GM12878 (cell line): Measurements from ENCODE around the gene PRKAR1A.

ENCODE experiments used
- NFXL1 ChIP-seq: fragments of 450-650 bp; IDR thresholded peaks from 2 replicates; pipeline ENCODE4 v1.6.1; 2017; ENCODE audit warnings: antibody characterized with exemption, mild to moderate bottlenecking, borderline replicate concordance
- TF ChIP-seq, protein P1 (sequence below), 3 experiments: IDR thresholded peaks in 2 of 3; conservative IDR thresholded peaks in 1 of 3; 2 replicates each; pipeline ENCODE4 v1.5.1; 2011; ENCODE audit warnings: low read depth in 3 of 3, low read length in 3 of 3, mild to moderate bottlenecking in 3 of 3, control low read depth in 2 of 3, moderate library complexity in 2 of 3, inconsistent platforms in 1 of 3, mixed read lengths in 1 of 3; ENCODE audit not compliant: control insufficient read depth in 2 of 3, insufficient read depth in 1 of 3; ENCODE audit errors: extremely low read depth in 1 of 3

DNA sequence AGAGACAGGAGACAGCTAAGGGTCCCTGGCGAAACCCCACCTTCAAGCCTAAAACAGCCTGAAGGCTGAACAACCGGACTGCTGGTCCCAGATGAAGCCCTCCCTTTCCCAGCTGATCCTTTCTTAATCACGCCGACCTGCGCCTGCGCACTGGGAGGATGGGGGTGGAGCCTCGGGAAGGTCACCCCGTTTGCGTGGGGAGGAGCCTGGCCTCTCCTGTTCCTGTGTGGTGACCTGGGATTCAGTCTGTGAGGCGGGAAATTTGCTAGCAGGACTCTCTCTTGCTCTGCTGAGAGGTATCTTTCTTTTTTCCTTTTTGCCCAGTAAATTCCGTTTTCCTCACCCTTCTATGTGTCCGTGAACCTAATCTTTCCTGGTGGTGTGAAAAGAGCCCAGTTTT, 79.4 kb downstream of the PRKAR1A start:
- TF ChIP-seq, protein P1, sequence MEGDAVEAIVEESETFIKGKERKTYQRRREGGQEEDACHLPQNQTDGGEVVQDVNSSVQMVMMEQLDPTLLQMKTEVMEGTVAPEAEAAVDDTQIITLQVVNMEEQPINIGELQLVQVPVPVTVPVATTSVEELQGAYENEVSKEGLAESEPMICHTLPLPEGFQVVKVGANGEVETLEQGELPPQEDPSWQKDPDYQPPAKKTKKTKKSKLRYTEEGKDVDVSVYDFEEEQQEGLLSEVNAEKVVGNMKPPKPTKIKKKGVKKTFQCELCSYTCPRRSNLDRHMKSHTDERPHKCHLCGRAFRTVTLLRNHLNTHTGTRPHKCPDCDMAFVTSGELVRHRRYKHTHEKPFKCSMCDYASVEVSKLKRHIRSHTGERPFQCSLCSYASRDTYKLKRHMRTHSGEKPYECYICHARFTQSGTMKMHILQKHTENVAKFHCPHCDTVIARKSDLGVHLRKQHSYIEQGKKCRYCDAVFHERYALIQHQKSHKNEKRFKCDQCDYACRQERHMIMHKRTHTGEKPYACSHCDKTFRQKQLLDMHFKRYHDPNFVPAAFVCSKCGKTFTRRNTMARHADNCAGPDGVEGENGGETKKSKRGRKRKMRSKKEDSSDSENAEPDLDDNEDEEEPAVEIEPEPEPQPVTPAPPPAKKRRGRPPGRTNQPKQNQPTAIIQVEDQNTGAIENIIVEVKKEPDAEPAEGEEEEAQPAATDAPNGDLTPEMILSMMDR (IDR thresholded peaks at IDR 0.05 in 2 of 3, conservative IDR thresholded peaks at IDR 0.05 in 1 of 3; ENCODE audit: control insufficient read depth in 2 of 3, extremely low read depth in 1 of 3, insufficient read depth in 1 of 3, low read depth in 3 of 3, low read length in 3 of 3) = no peak
- no peak for TF ChIP-seq NFXL1
